ENCODE results near the gene IGF1R. TPM values are rescaled to one million over a fixed set of nuclear protein-coding genes. Genes with fewer than 3 reads are reported as not detected.

IGF1R gene
- total RNA-seq, 1 experiment from 2014 or later = 0.56 TPM

- no peak overlapping the region for H3K4me3 ChIP-seq (ENCODE audit: low read length)
- H3K27ac ChIP-seq (ENCODE audit: low read length) = no peak overlapping the region
- no peaks in the 10 kb centered on the region for H3K36me3 ChIP-seq (ENCODE audit: insufficient read depth, low read length)
- no peak for DNase-seq
- no peaks in the 10 kb centered on the region for H4K20me1 ChIP-seq (ENCODE audit: insufficient read depth, low read depth, low read length)
- H3K79me2 ChIP-seq (ENCODE audit: low read length) = no peaks in the 10 kb centered on the region
- no peaks in the 10 kb centered on the region for H3K4me1 ChIP-seq (ENCODE audit: low read length)
- no peaks in the 10 kb centered on the region for H3K9me3 ChIP-seq (ENCODE audit: low read length)
- H3K9me2 ChIP-seq (replicated peaks; ENCODE audit: insufficient read depth, low read length) = no peaks in the 10 kb centered on the region
- H3K27me3 ChIP-seq (ENCODE audit: low read length) = no peaks in the 10 kb centered on the region
- H3K4me2 ChIP-seq (ENCODE audit: low read depth, low read length, poor library complexity, severe bottlenecking) = no peak overlapping the region
- H2AFZ ChIP-seq (ENCODE audit: low read length) = no peak overlapping the region
- no peak overlapping the region for H3K9ac ChIP-seq (ENCODE audit: low read length)
Observed at GRCh38 chr15:99010768-99011167, 362.4 kb downstream of the IGF1R start.

Small RNA genes within 50 kb of the gene (small RNA-seq; reads per million reads assigned to genes)
- not detected for gene MIR4714

Data from Karpas-422 (cell line).